ENCODE results near the gene RARRES1.
A peak's percentile ranks its signal among the peaks of the same experiment; 100 is the strongest.

RARRES1 gene

DNA sequence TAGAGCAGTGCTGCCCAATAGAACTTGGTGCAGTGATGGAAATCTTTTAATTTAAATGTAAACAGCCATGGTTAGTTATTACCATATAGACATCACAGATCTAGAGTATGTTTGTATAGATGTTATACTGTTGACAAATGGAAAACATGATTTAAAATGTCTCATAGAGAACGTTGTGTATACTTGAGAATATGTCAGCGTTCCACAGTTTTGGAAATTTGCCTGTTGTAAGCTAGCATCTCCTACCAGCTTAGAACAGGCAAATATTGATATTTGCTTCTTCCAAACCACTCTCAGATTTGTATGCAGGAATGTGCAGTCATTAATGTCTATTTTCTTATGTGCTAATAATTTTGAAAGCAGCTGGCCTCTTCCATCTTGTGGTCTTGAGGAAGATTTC is 51.4 kb downstream of the RARRES1 start:
- no peak for DNase-seq

DNA sequence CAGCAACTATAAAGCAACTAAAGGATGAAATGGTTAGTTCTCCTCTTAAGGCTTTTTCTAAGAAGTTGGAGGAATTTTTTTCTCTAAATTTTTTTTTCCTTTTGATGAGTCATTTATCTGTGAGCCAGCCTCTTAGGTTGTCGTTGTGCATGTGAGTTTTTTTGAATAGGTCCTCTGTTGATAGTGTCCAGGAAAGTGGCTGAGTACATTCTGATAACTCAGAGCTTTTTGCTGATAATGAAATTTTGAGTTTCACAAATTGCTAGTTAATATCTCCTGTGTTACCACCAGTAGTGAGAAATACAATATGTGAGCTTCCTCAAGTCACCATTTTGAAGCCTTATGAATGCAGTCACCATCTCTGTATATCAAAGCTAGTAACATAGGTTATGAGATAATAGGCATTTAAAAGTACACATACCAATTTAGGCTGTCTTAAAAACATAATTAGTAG is 52.7 kb downstream of the RARRES1 start:
- no peak for DNase-seq

- DNase-seq: no peak
Observed at GRCh38 chr3:158678687-158679086, 53.6 kb downstream of the RARRES1 start.

DNA sequence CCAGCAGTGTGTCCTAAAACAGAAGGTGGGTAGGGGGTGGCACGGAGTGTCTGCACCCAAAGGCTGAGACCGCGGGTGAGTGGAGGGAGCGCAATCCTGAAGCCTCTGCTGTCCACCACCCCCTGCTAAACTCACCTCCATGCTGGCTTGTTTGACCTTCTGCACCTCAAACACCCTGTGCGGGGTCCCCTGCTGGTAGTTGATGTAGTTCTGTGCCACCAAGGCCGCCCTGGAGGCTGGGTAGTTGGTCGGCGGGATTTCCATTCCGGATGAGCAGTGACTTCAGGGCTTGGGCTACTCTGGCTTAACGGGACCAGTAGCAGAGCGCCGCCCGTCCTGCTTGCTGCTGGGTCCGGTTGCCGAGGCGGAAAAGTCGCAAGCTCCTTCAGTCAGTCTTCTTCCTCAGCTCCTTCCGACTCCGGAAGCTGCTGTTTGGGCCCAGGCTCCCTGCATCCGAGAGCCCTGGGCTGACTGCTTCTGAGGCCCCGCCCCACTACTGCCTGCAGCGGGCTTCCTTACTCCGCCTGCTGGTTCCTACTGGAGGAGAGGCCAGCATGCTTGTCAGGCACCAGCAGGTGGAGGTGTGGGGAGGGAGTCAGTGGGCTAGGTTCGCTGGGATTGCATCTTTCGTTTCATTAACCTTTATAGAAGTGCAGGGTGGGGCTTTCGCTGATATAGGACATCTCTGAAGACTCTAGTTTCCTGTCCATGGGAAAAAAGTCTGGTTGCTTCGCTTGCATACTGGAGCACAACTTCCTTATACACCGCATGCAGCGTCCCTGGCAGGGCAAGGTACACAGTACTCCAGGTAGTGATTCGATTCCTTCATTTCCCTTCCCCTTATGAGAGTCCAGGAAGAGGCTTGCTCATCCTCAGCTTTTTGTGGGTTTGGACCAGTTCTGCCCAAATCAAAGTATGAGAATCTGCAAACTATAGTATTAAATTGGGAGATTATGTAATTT is 59.8 kb downstream of the RARRES1 start, which contains the start of gene LXN:
LXN (minus strand) TSS at position 434 of the 962 bp plus-strand sequence; CDS start at position 264, 170 bp downstream.
- DNase-seq: peak; percentile 88

DNA sequence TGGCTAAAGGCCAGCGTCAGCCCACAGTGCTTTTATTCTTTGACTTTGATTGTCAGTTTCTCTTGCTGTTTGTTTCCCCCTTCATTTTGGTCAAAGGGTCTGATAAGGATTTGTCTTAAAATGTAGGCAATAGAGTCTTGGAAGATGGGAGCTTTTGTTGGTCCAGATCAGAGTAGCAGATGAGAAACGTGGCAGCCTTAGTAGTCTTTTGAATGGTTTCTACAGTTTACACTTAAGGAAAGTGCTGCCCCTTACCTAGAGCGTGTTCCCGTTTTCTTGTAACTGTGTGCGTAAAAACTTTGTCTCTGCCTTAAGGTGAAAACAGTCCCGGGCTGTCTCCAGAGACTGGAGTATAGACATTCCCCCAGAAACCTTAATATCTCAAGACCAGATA is 60.4 kb downstream of the RARRES1 start:
- no peak for DNase-seq

- DNase-seq: no peak
Observed at GRCh38 chr3:158668506-158668905, 63.8 kb downstream of the RARRES1 start.

GRCh38 chr3:158666416-158666815 is 65.8 kb downstream of the RARRES1 start:
- DNase-seq: no peak

DNA sequence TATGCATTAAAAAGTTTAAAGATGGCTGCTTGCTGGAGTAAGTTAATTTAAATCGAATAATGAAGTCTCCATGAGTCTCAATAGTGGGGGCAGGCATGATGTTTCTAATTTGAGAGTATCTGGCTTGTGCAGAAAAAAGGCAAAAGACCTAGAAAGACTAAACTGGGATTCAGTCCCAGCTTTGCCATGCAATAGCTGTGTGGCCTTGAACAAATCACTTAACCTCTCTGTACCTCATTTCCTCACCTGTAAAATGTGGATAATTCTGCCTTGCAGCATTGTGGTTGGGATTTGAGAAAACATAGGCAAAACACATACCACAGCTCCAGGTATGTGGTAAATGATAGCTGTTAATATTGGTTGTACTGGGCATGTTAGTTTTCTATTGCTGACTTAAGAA is 68.4 kb downstream of the RARRES1 start:
- DNase-seq: no peak

DNA sequence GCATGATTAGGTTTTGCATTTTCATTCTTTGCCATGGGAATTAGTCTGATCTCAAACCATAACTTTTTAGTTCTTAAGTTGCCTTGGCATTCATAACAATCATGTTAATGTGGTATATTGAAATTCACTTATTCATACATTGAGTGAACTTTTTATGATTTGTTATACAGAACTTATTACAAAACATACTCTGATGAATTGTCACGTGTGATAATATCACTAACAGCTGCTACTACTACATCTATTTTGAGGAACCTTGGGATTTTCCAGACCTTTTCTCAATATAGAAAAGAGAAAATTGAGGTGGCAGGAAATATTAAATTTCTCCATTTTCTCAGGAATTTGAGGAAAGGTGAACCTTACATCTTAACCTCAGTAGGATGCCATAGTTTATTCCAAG is 69.0 kb downstream of the RARRES1 start:
- DNase-seq: no peak

- DNase-seq: no peak
Observed at GRCh38 chr3:158660711-158661110, 71.5 kb downstream of the RARRES1 start.

DNA sequence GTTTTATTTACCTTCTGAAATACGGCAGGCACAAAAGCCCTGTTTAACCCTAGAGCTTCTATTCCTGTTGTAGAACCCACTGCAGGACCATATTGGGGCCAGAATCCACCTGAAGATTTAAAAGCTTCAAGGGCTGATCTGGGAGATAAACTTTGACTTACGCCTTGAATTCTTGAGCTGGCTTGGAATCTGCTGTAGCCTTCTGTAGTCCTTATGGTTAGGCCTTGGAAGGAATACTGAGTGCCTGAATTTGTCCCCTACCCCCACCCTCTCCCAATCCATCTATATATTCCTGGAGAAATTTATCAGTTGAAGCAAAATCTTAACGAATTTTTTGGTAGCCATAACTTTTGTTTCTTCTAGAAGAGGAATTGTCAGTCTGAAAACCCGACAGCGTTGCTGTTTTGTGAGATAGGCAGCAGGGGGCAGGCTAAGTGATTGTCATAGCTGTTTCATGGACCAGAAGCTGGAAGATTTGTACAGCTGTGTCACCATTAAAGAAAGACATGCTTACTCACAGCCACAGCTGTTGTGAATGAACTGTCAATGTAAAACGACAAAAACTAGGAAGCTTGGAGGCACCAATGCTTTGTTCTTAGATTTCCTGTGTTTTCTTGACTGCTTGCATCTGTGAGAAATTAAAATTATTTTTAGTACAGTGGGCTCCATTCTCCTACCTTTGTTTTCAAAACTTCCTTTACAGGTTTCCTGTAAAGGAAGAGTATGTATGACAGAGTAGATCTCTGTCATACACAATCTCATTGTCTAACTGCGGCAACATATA is 72.6 kb downstream of the RARRES1 start:
- DNase-seq: peak; percentile 67

DNA sequence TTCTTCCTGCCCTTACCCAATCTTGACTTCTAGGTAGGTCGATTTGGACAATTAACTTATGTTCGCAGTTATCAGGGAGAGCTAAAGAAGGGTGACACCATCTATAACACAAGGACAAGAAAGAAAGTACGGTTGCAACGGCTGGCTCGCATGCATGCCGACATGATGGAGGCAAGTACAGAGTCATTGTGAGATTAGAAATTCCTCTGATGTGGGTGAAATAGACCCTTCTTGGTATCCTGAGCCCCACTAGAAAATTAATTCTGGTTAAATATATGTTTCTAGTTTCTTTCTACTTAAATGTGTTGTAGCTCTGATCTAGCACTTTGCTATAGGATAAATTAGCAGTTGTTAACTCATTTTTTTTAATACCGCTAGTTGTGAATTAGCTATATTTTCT is 73.4 kb downstream of the RARRES1 start:
- no peak for DNase-seq

DNA sequence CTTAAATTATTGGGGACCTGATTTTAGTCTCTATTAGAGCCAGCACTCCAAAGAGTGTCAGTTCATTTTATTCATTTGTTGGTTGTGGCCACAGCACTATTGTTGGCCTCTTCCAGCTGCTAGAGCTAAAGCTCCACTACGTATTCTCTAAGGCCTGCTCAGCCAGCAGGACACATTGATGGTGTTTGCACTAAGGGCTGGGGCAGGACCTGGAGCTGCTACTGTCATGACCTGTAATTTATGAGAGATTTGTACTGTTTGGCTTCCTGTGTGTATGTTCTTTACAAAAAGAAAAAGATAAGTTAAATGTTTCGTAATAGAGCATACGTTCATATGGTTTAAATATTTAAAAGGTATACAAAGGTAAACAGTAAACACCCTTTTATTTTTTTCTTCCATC is 79.8 kb downstream of the RARRES1 start:
- no peak for DNase-seq

DNA sequence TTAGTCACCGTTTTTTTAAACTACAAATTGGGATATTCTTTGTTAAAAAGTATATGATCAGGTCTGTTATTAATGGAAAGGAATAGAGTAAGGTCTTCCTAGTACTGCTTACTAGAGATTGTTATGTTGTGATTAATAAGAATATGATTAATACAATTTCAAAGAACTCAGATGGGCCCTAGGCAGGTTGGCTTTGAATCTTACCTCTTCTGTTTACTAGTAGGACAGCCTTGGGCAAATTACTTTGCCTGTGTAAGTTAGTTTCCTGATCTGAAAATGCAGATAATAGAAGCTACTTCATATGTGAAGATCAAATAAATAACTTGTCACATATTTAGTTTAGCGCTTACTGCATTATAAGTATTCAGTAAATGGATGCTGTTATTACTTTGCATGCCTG is 81.1 kb downstream of the RARRES1 start:
- no peak for DNase-seq

DNA sequence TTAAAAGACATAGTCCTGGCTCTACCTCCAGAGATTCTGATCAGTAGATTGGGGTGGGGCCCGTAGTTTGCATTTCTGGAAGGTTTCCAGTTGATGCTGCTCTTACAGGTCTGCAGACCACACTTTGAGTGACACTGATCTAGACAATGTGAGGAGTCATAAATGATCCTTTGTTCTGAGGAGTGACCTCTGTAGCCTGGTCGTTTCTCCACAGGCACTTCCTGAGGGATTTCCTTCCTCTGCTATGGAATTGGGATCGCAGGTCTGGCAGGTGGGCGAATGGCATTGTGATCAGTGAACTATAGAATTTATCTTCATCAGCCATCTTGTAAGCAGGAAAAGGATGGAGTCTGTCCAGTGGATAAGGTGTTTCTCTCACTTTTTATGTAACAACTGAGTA is 82.5 kb downstream of the RARRES1 start:
- DNase-seq: no peak
